AG09319 (cell line): Measurements from ENCODE around the gene TDRD3.

Experiments used
- DNase-seq: peaks from one replicate; pipeline ENCODE4 v3.0.0-alpha.2; 2010; ENCODE audit warnings: low read depth; ENCODE audit errors: extremely low read depth
- CTCF ChIP-seq: IDR thresholded peaks from 2 replicates; pipeline ENCODE4 v1.5.1; 2011; ENCODE audit warnings: low read depth, mild to moderate bottlenecking, inconsistent platforms, low read length, moderate library complexity

The TDRD3 gene

GRCh38 chr13:60454425-60454824 lies 57.4 kb downstream of the TDRD3 start:
- no peak for DNase-seq
- TF ChIP-seq CTCF: no peak

GRCh38 chr13:60463787-60464186 lies 66.8 kb downstream of the TDRD3 start:
- no peak for DNase-seq
- no peak for TF ChIP-seq CTCF

- no peak for DNase-seq
Measured at GRCh38 chr13:60467098-60467497, 70.1 kb downstream of the TDRD3 start.

GRCh38 chr13:60479273-60479672 lies 82.3 kb downstream of the TDRD3 start:
- no peak for TF ChIP-seq CTCF
- no peak for DNase-seq

More at GRCh38 chr13:60467098-60467497, 70.1 kb downstream of the TDRD3 start:
- no peak for TF ChIP-seq CTCF

- TF ChIP-seq CTCF: no peak
- DNase-seq: no peak
Measured at GRCh38 chr13:60482012-60482411, 85.0 kb downstream of the TDRD3 start.

GRCh38 chr13:60484865-60485264 lies 87.8 kb downstream of the TDRD3 start:
- no peak for TF ChIP-seq CTCF
- DNase-seq: no peak

- TF ChIP-seq CTCF: no peak
- DNase-seq: no peak
Measured at GRCh38 chr13:60491531-60491930, 94.5 kb downstream of the TDRD3 start.
